ENCODE results near the gene ST8SIA4. TPM values are rescaled to one million over a fixed set of nuclear protein-coding genes. Genes with fewer than 3 reads are reported as not detected.

ST8SIA4 gene
- total and polyA plus RNA-seq, 10 of the 15 experiments (the other 5 are each of a cell fraction or from before 2014, with no cell fraction given), result 4.4 to 30.9 (median 19.5) TPM

- TF ChIP-seq E4F1 (IDR thresholded peaks at IDR 0.05; ENCODE audit: borderline replicate concordance, partially characterized antibody) (no peak), HDAC2 (IDR thresholded peaks at IDR 0.05) (no peak), RELA (IDR thresholded peaks at IDR 0.05; ENCODE audit: borderline replicate concordance, partially characterized antibody) (no peak), RAD21 (IDR thresholded peaks at IDR 0.05; ENCODE audit: insufficient read depth, low read depth, low read length) (peak; percentile 20; the same call in 1 of the 2 replicates), MAX (IDR thresholded peaks at IDR 0.05; ENCODE audit: low read depth, low read length) (no peak), EP300 (IDR thresholded peaks at IDR 0.05; ENCODE audit: borderline replicate concordance in 1 of 2, control insufficient read depth in 1 of 2, low read depth in 2 of 2, low read length in 2 of 2) (peak; percentile 95 to 96), MYC (IDR thresholded peaks at IDR 0.05; ENCODE audit: insufficient read depth, insufficient read length, insufficient replicate concordance, low read length, severe bottlenecking) (no peak), CBX3 (IDR thresholded peaks at IDR 0.05; ENCODE audit: borderline replicate concordance, low read depth) (no peak), ASH2L (IDR thresholded peaks at IDR 0.05; ENCODE audit: borderline replicate concordance, low read depth) (no peak; the same call in 1 of the 2 replicates), ZNF384 (IDR thresholded peaks at IDR 0.05; ENCODE audit: borderline replicate concordance, low read depth, low read length) (no peak), NKRF (conservative IDR thresholded peaks at IDR 0.05) (no peak)
- TF ChIP-seq, protein P1, sequence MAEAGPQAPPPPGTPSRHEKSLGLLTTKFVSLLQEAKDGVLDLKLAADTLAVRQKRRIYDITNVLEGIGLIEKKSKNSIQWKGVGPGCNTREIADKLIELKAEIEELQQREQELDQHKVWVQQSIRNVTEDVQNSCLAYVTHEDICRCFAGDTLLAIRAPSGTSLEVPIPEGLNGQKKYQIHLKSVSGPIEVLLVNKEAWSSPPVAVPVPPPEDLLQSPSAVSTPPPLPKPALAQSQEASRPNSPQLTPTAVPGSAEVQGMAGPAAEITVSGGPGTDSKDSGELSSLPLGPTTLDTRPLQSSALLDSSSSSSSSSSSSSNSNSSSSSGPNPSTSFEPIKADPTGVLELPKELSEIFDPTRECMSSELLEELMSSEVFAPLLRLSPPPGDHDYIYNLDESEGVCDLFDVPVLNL (IDR thresholded peaks at IDR 0.05; ENCODE audit: low read depth, low read length), result no peak
- TF ChIP-seq, protein P2, sequence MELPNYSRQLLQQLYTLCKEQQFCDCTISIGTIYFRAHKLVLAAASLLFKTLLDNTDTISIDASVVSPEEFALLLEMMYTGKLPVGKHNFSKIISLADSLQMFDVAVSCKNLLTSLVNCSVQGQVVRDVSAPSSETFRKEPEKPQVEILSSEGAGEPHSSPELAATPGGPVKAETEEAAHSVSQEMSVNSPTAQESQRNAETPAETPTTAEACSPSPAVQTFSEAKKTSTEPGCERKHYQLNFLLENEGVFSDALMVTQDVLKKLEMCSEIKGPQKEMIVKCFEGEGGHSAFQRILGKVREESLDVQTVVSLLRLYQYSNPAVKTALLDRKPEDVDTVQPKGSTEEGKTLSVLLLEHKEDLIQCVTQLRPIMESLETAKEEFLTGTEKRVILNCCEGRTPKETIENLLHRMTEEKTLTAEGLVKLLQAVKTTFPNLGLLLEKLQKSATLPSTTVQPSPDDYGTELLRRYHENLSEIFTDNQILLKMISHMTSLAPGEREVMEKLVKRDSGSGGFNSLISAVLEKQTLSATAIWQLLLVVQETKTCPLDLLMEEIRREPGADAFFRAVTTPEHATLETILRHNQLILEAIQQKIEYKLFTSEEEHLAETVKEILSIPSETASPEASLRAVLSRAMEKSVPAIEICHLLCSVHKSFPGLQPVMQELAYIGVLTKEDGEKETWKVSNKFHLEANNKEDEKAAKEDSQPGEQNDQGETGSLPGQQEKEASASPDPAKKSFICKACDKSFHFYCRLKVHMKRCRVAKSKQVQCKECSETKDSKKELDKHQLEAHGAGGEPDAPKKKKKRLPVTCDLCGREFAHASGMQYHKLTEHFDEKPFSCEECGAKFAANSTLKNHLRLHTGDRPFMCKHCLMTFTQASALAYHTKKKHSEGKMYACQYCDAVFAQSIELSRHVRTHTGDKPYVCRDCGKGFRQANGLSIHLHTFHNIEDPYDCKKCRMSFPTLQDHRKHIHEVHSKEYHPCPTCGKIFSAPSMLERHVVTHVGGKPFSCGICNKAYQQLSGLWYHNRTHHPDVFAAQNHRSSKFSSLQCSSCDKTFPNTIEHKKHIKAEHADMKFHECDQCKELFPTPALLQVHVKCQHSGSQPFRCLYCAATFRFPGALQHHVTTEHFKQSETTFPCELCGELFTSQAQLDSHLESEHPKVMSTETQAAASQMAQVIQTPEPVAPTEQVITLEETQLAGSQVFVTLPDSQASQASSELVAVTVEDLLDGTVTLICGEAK (IDR thresholded peaks at IDR 0.05; ENCODE audit: borderline replicate concordance), result no peak; the same call in 1 of the 2 replicates
- TF ChIP-seq, protein P3, sequence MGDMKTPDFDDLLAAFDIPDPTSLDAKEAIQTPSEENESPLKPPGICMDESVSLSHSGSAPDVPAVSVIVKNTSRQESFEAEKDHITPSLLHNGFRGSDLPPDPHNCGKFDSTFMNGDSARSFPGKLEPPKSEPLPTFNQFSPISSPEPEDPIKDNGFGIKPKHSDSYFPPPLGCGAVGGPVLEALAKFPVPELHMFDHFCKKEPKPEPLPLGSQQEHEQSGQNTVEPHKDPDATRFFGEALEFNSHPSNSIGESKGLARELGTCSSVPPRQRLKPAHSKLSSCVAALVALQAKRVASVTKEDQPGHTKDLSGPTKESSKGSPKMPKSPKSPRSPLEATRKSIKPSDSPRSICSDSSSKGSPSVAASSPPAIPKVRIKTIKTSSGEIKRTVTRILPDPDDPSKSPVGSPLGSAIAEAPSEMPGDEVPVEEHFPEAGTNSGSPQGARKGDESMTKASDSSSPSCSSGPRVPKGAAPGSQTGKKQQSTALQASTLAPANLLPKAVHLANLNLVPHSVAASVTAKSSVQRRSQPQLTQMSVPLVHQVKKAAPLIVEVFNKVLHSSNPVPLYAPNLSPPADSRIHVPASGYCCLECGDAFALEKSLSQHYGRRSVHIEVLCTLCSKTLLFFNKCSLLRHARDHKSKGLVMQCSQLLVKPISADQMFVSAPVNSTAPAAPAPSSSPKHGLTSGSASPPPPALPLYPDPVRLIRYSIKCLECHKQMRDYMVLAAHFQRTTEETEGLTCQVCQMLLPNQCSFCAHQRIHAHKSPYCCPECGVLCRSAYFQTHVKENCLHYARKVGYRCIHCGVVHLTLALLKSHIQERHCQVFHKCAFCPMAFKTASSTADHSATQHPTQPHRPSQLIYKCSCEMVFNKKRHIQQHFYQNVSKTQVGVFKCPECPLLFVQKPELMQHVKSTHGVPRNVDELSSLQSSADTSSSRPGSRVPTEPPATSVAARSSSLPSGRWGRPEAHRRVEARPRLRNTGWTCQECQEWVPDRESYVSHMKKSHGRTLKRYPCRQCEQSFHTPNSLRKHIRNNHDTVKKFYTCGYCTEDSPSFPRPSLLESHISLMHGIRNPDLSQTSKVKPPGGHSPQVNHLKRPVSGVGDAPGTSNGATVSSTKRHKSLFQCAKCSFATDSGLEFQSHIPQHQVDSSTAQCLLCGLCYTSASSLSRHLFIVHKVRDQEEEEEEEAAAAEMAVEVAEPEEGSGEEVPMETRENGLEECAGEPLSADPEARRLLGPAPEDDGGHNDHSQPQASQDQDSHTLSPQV (IDR thresholded peaks at IDR 0.05), result peak; percentile 96
These were observed 50.1 kb downstream of the ST8SIA4 start (continued) for GRCh38 chr5:100852988-100853449.

Data from GM12878 (cell line).